SK-N-SH treated with all-trans-retinoic acid at 6 μM for 48 hours (cell line): ENCODE results near the gene SPATA3.

Experiments used
- ATAC-seq: fragments of 200-7000 bp; cut with Tn5 transposase; 3 replicates; pipeline ENCODE4 v1.9.1; 2020; ENCODE audit warnings: mild to moderate bottlenecking, moderate library complexity
- ARNTL ChIP-seq: fragments of 450-650 bp; formaldehyde crosslinking; IDR thresholded peaks from 2 replicates; pipeline ENCODE4 v1.5.0; 2020; ENCODE audit warnings: low read depth, mild to moderate bottlenecking, moderate library complexity, borderline replicate concordance
- BACH2 ChIP-seq: fragments of 250-450 bp; sonication (Bioruptor Pico); IDR thresholded peaks from 2 replicates; pipeline ENCODE4 v1.9.0; 2021; ENCODE audit warnings: mild to moderate bottlenecking, borderline replicate concordance
- CREB5 ChIP-seq: fragments of 250-450 bp; sonication (Bioruptor Pico); IDR thresholded peaks from 2 replicates; pipeline ENCODE4 v1.5.1; 2020; ENCODE audit warnings: low read depth, mild to moderate bottlenecking, moderate library complexity
- CSRNP3 ChIP-seq: fragments of 250-450 bp; sonication (Bioruptor Pico); IDR thresholded peaks from 2 replicates; pipeline ENCODE4 v1.5.1; 2021; ENCODE audit warnings: mild to moderate bottlenecking, moderate library complexity
- ESRRG ChIP-seq: fragments of 250-450 bp; sonication (Bioruptor Pico); IDR thresholded peaks from 2 replicates; pipeline ENCODE4 v1.6.1; 2021; ENCODE audit warnings: mild to moderate bottlenecking
- GLIS3 ChIP-seq: fragments of 250-450 bp; sonication (Bioruptor Pico); IDR thresholded peaks from 2 replicates; pipeline ENCODE4 v1.5.0; 2020; ENCODE audit warnings: mild to moderate bottlenecking, moderate library complexity
- OSR1 ChIP-seq: fragments of 250-450 bp; sonication (Bioruptor Pico); IDR thresholded peaks from 2 replicates; pipeline ENCODE4 v1.8.0; 2022; ENCODE audit warnings: moderate library complexity, mild to moderate bottlenecking, inconsistent platforms
- PATZ1 ChIP-seq: fragments of 250-450 bp; sonication (Bioruptor Pico); IDR thresholded peaks from 2 replicates; pipeline ENCODE4 v1.8.0; 2020; ENCODE audit warnings: mild to moderate bottlenecking, moderate library complexity, borderline replicate concordance
- POU6F1 ChIP-seq: fragments of 250-450 bp; sonication (Bioruptor Pico); IDR thresholded peaks from 2 replicates; pipeline ENCODE4 v1.8.0; 2021; ENCODE audit warnings: low read depth, mild to moderate bottlenecking, moderate library complexity, borderline replicate concordance
- PPARA ChIP-seq: fragments of 250-450 bp; sonication (Bioruptor Pico); IDR thresholded peaks from 2 replicates; pipeline ENCODE4 v1.5.0; 2020; ENCODE audit warnings: mild to moderate bottlenecking, borderline replicate concordance
- RARB ChIP-seq: fragments of 250-450 bp; sonication (Bioruptor Pico); IDR thresholded peaks from 2 replicates; pipeline ENCODE4 v1.8.0; 2021; ENCODE audit warnings: mild to moderate bottlenecking, moderate library complexity
- SNAI2 ChIP-seq: fragments of 250-450 bp; sonication (Bioruptor Pico); IDR thresholded peaks from 2 replicates; pipeline ENCODE4 v1.5.0; 2020; ENCODE audit warnings: mild to moderate bottlenecking, moderate library complexity
- TCF4 ChIP-seq: fragments of 250-450 bp; sonication (Bioruptor Pico); IDR thresholded peaks from 2 replicates; pipeline ENCODE4 v1.8.0; 2021; ENCODE audit warnings: mild to moderate bottlenecking, moderate library complexity, borderline replicate concordance
- TOX ChIP-seq: fragments of 250-450 bp; sonication (Bioruptor Pico); IDR thresholded peaks from 2 replicates; pipeline ENCODE4 v1.8.0; 2021; ENCODE audit warnings: mild to moderate bottlenecking, moderate library complexity, borderline replicate concordance
- TSHZ2 ChIP-seq: fragments of 250-450 bp; sonication (Bioruptor Pico); IDR thresholded peaks from 2 replicates; pipeline ENCODE4 v1.5.0; 2020; ENCODE audit warnings: mild to moderate bottlenecking, moderate library complexity
- ZC3H10 ChIP-seq: fragments of 250-450 bp; sonication (Bioruptor Pico); IDR thresholded peaks from 2 replicates; pipeline ENCODE4 v1.5.1; 2021; ENCODE audit warnings: mild to moderate bottlenecking, moderate library complexity
- ZFP3 ChIP-seq: fragments of 250-450 bp; sonication (Bioruptor Pico); IDR thresholded peaks from 2 replicates; pipeline ENCODE4 v1.5.0; 2020; ENCODE audit warnings: mild to moderate bottlenecking, moderate library complexity
- ZFP30 ChIP-seq: fragments of 450-650 bp; formaldehyde crosslinking; IDR thresholded peaks from 2 replicates; pipeline ENCODE4 v1.5.0; 2022; ENCODE audit warnings: mild to moderate bottlenecking, moderate library complexity
- ZNF565 ChIP-seq: fragments of 450-650 bp; formaldehyde crosslinking; conservative IDR thresholded peaks from 2 replicates; pipeline ENCODE4 v1.5.0; 2020; ENCODE audit warnings: low read depth, mild to moderate bottlenecking, moderate library complexity
- ZNF70 ChIP-seq: fragments of 450-650 bp; formaldehyde crosslinking; IDR thresholded peaks from 2 replicates; pipeline ENCODE4 v1.5.0; 2020; ENCODE audit warnings: mild to moderate bottlenecking, moderate library complexity
- ZNF8 ChIP-seq: fragments of 450-650 bp; formaldehyde crosslinking; IDR thresholded peaks from 2 replicates; pipeline ENCODE4 v1.5.0; 2020; ENCODE audit warnings: mild to moderate bottlenecking, moderate library complexity

SPATA3 gene

GRCh38 chr2:231000211-231000904, 4.4 kb downstream of the SPATA3 start:
- ATAC-seq, result peak; percentile 55; the same call in 2 of the 3 replicates

GRCh38 chr2:231001036-231001435, 5.1 kb downstream of the SPATA3 start:
- TF ChIP-seq TCF4 (CRISPR knock-in tag) (no peak), PATZ1 (CRISPR knock-in tag) (no peak), ZNF70 (CRISPR knock-in tag) (no peak), GLIS3 (no peak)
- ATAC-seq, result no peak

More at GRCh38 chr2:231000211-231000904, 4.4 kb downstream of the SPATA3 start:
- no peak for TF ChIP-seq RARB (CRISPR knock-in tag)
- TF ChIP-seq ZNF565 (CRISPR knock-in tag), result no peak
- TF ChIP-seq ZFP30, result no peak
- no peak for TF ChIP-seq CSRNP3
- TF ChIP-seq TCF4 (CRISPR knock-in tag), result no peak
- no peak for TF ChIP-seq CREB5 (CRISPR knock-in tag)
- TF ChIP-seq ARNTL, result no peak
- no peak for TF ChIP-seq TOX (CRISPR knock-in tag)
- no peak for TF ChIP-seq SNAI2
- TF ChIP-seq POU6F1, result no peak
- no peak for TF ChIP-seq OSR1 (CRISPR knock-in tag)
- TF ChIP-seq ZC3H10 (CRISPR knock-in tag), result no peak
- no peak for TF ChIP-seq ZNF70 (CRISPR knock-in tag)
- TF ChIP-seq PPARA, result no peak
- no peak for TF ChIP-seq BACH2 (CRISPR knock-in tag)
- TF ChIP-seq ESRRG, result no peak
- TF ChIP-seq GLIS3, result no peak
- no peak for TF ChIP-seq ZNF8 (CRISPR knock-in tag)
- TF ChIP-seq TSHZ2 (CRISPR knock-in tag), result no peak

- no peak for ATAC-seq
- TF ChIP-seq ZFP3 (CRISPR knock-in tag) (no peak), ZNF70 (CRISPR knock-in tag) (no peak), TSHZ2 (CRISPR knock-in tag) (no peak), SNAI2 (no peak), ZC3H10 (CRISPR knock-in tag) (no peak), CREB5 (CRISPR knock-in tag) (no peak), PATZ1 (CRISPR knock-in tag) (no peak), ZNF8 (CRISPR knock-in tag) (no peak), GLIS3 (no peak)
Observed at GRCh38 chr2:231001921-231002320, 6.0 kb downstream of the SPATA3 start.
